SK-N-SH (cell line): ENCODE measurements around the gene SRD5A1.

ENCODE experiments used
- EP300 ChIP-seq, 2 experiments: IDR thresholded peaks; 2 replicates each; pipeline versions ENCODE4 v1.4.0 to v1.6.1; 2012; ENCODE audit warnings: borderline replicate concordance in 1 of 2, low read depth in 1 of 2, low read length in 1 of 2
- FOXJ3 ChIP-seq: sonication (generic); formaldehyde crosslinking; IDR thresholded peaks from 2 replicates; pipeline ENCODE4 v1.5.1; 2020; ENCODE audit warnings: mild to moderate bottlenecking, missing genetic modification reagents
- FOXM1 ChIP-seq: IDR thresholded peaks from 2 replicates; pipeline ENCODE4 v1.4.0; 2012; ENCODE audit warnings: low read depth, mild to moderate bottlenecking
- JUND ChIP-seq: IDR thresholded peaks from 2 replicates; pipeline ENCODE4 v1.4.0; 2012
- MXI1 ChIP-seq: IDR thresholded peaks from 2 replicates; pipeline ENCODE4 v1.6.1; 2012; ENCODE audit warnings: mild to moderate bottlenecking, low read depth, low read length, improper control_type of control experiment
- NFIC ChIP-seq: IDR thresholded peaks from 2 replicates; pipeline ENCODE4 v1.4.0; 2012; ENCODE audit warnings: borderline replicate concordance
- RCOR1 ChIP-seq: fragments of 150-350 bp; IDR thresholded peaks from 2 replicates; pipeline ENCODE4 v1.6.1; 2017; ENCODE audit warnings: antibody characterized with exemption, low read length
- TAF1 ChIP-seq: IDR thresholded peaks from 2 replicates; pipeline ENCODE4 v1.6.1; 2012; ENCODE audit warnings: low read depth, mild to moderate bottlenecking, low read length, moderate library complexity, borderline replicate concordance
- TF ChIP-seq, protein P1 (sequence below): fragments of 200-600 bp; sonication (generic); IDR thresholded peaks from 2 replicates; pipeline ENCODE4 v1.6.1; 2017; ENCODE audit warnings: antibody characterized with exemption, mild to moderate bottlenecking, moderate library complexity
- TF ChIP-seq, protein P2 (sequence below): IDR thresholded peaks from 2 replicates; pipeline ENCODE4; 2012

DNA sequence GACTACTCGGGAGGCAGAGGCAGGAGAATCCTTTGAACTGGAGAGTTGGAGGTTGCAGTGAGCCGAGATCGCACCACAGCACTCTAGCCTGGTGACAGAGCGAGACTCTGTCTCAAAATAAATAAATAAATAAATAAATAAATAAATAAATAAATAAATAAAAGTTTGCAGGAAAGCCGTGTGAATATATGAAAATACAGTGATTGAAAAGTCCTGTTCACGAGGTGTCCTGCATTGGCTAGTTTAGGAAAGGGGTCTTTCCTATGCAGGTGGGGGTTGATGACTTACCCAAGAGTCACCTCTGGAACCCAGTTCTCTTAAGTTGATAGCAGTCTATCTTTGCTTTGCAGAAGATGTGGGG is 87.3 kb downstream of the SRD5A1 start:
- TF ChIP-seq FOXM1 (no peak), MXI1 (no peak), TAF1 (no peak), FOXJ3 (no peak), NFIC (no peak), JUND (no peak), EP300 (IDR thresholded peaks at IDR 0.05; ENCODE audit: borderline replicate concordance in 1 of 2, low read depth in 1 of 2, low read length in 1 of 2) (no peak), RCOR1 (no peak)
- TF ChIP-seq, protein P1, sequence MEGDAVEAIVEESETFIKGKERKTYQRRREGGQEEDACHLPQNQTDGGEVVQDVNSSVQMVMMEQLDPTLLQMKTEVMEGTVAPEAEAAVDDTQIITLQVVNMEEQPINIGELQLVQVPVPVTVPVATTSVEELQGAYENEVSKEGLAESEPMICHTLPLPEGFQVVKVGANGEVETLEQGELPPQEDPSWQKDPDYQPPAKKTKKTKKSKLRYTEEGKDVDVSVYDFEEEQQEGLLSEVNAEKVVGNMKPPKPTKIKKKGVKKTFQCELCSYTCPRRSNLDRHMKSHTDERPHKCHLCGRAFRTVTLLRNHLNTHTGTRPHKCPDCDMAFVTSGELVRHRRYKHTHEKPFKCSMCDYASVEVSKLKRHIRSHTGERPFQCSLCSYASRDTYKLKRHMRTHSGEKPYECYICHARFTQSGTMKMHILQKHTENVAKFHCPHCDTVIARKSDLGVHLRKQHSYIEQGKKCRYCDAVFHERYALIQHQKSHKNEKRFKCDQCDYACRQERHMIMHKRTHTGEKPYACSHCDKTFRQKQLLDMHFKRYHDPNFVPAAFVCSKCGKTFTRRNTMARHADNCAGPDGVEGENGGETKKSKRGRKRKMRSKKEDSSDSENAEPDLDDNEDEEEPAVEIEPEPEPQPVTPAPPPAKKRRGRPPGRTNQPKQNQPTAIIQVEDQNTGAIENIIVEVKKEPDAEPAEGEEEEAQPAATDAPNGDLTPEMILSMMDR = no peak
- TF ChIP-seq, protein P2, sequence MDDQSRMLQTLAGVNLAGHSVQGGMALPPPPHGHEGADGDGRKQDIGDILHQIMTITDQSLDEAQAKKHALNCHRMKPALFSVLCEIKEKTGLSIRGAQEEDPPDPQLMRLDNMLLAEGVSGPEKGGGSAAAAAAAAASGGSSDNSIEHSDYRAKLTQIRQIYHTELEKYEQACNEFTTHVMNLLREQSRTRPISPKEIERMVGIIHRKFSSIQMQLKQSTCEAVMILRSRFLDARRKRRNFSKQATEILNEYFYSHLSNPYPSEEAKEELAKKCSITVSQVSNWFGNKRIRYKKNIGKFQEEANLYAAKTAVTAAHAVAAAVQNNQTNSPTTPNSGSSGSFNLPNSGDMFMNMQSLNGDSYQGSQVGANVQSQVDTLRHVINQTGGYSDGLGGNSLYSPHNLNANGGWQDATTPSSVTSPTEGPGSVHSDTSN = no peak
